ENCODE results near the gene CAMTA1.

CAMTA1 gene

GRCh38 chr1:7437608-7438395 is 652.5 kb downstream of the CAMTA1 start:
- Mint-ChIP-seq H3K36me3 (ENCODE audit: low read depth) (no peaks in the 10 kb centered on the region), H3K27me3 (no peaks in the 10 kb centered on the region), H3K27ac (no peak overlapping the region), H3K9me3 (no peaks in the 10 kb centered on the region), H3K4me3 (no peak overlapping the region), H3K4me1 (ENCODE audit: low read depth) (no peaks in the 10 kb centered on the region)
- DNase-seq = no peak

- no peaks in the 10 kb centered on the region for H3K36me3 Mint-ChIP-seq (ENCODE audit: low read depth)
- no peaks in the 10 kb centered on the region for H3K4me1 Mint-ChIP-seq (ENCODE audit: low read depth)
- no peak for DNase-seq
- H3K27me3 Mint-ChIP-seq = no peaks in the 10 kb centered on the region
- no peak overlapping the region for H3K4me3 Mint-ChIP-seq
- no peak overlapping the region for H3K27ac Mint-ChIP-seq
- H3K9me3 Mint-ChIP-seq = no peaks in the 10 kb centered on the region
Measured at GRCh38 chr1:7438396-7438785, 653.1 kb downstream of the CAMTA1 start.

GRCh38 chr1:7438921-7439655 is 653.8 kb downstream of the CAMTA1 start:
- no peak for DNase-seq
- H3K4me1 Mint-ChIP-seq (ENCODE audit: low read depth) = no peaks in the 10 kb centered on the region
- H3K36me3 Mint-ChIP-seq (ENCODE audit: low read depth) = no peaks in the 10 kb centered on the region
- H3K9me3 Mint-ChIP-seq = no peaks in the 10 kb centered on the region
- H3K4me3 Mint-ChIP-seq = no peak overlapping the region
- no peaks in the 10 kb centered on the region for H3K27me3 Mint-ChIP-seq
- no peak overlapping the region for H3K27ac Mint-ChIP-seq

- DNase-seq = no peak
- H3K36me3 Mint-ChIP-seq (ENCODE audit: low read depth) = no peaks in the 10 kb centered on the region
- no peaks in the 10 kb centered on the region for H3K4me1 Mint-ChIP-seq (ENCODE audit: low read depth)
- no peak overlapping the region for H3K27ac Mint-ChIP-seq
- H3K4me3 Mint-ChIP-seq = no peak overlapping the region
- no peaks in the 10 kb centered on the region for H3K9me3 Mint-ChIP-seq
- H3K27me3 Mint-ChIP-seq = no peaks in the 10 kb centered on the region
Measured at GRCh38 chr1:7440154-7440553, 654.9 kb downstream of the CAMTA1 start.

- H3K27ac Mint-ChIP-seq = no peak overlapping the region
- no peaks in the 10 kb centered on the region for H3K4me1 Mint-ChIP-seq (ENCODE audit: low read depth)
- H3K27me3 Mint-ChIP-seq = no peaks in the 10 kb centered on the region
- no peaks in the 10 kb centered on the region for H3K36me3 Mint-ChIP-seq (ENCODE audit: low read depth)
- H3K9me3 Mint-ChIP-seq = no peaks in the 10 kb centered on the region
- H3K4me3 Mint-ChIP-seq = no peak overlapping the region
- DNase-seq = no peak
Measured at GRCh38 chr1:7441143-7441841, 656.0 kb downstream of the CAMTA1 start.

- no peaks in the 10 kb centered on the region for H3K36me3 Mint-ChIP-seq (ENCODE audit: low read depth)
- H3K27me3 Mint-ChIP-seq = no peaks in the 10 kb centered on the region
- H3K4me3 Mint-ChIP-seq = no peak overlapping the region
- DNase-seq = no peak
- no peaks in the 10 kb centered on the region for H3K4me1 Mint-ChIP-seq (ENCODE audit: low read depth)
- no peak overlapping the region for H3K27ac Mint-ChIP-seq
- H3K9me3 Mint-ChIP-seq = no peaks in the 10 kb centered on the region
Measured at GRCh38 chr1:7442036-7442435, 656.8 kb downstream of the CAMTA1 start.

GRCh38 chr1:7442918-7443317 is 657.7 kb downstream of the CAMTA1 start:
- Mint-ChIP-seq H3K4me1 (ENCODE audit: low read depth) (no peaks in the 10 kb centered on the region), H3K9me3 (no peaks in the 10 kb centered on the region), H3K36me3 (ENCODE audit: low read depth) (no peaks in the 10 kb centered on the region), H3K27ac (no peak overlapping the region), H3K4me3 (no peak overlapping the region), H3K27me3 (no peaks in the 10 kb centered on the region)
- DNase-seq = no peak

GRCh38 chr1:7444363-7444762 is 659.1 kb downstream of the CAMTA1 start:
- no peaks in the 10 kb centered on the region for H3K36me3 Mint-ChIP-seq (ENCODE audit: low read depth)
- no peaks in the 10 kb centered on the region for H3K4me1 Mint-ChIP-seq (ENCODE audit: low read depth)
- no peak overlapping the region for H3K27ac Mint-ChIP-seq
- DNase-seq = no peak
- H3K9me3 Mint-ChIP-seq = no peaks in the 10 kb centered on the region
- H3K4me3 Mint-ChIP-seq = no peak overlapping the region
- no peaks in the 10 kb centered on the region for H3K27me3 Mint-ChIP-seq

DNA sequence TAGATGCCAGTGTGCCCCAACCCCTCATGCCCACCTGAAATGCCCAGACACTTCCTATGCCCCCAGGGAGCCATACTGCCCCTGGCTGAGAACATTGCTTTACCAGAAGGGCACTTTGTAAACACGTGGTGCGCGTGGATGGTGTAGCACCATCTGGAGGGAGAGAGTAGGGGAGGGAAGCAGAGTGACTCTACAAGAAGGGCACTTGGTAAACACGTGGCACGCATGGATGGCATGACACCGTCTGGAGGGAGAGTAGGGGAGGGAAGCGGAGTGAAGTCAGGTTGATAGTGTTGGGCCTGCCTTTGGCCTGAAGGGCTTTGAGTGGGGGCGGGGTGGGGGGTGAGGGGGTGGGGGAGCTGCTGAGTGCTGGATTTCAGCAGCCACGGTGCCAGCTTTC is 661.8 kb downstream of the CAMTA1 start:
- H3K27ac Mint-ChIP-seq = no peak overlapping the region
- H3K36me3 Mint-ChIP-seq (ENCODE audit: low read depth) = no peaks in the 10 kb centered on the region
- no peak for DNase-seq
- no peaks in the 10 kb centered on the region for H3K27me3 Mint-ChIP-seq
- H3K9me3 Mint-ChIP-seq = no peaks in the 10 kb centered on the region
- H3K4me3 Mint-ChIP-seq = no peak overlapping the region
- no peaks in the 10 kb centered on the region for H3K4me1 Mint-ChIP-seq (ENCODE audit: low read depth)

GRCh38 chr1:7447736-7448135 is 662.5 kb downstream of the CAMTA1 start:
- Mint-ChIP-seq H3K27ac (no peak overlapping the region), H3K4me1 (ENCODE audit: low read depth) (no peaks in the 10 kb centered on the region), H3K27me3 (no peaks in the 10 kb centered on the region)

DNA sequence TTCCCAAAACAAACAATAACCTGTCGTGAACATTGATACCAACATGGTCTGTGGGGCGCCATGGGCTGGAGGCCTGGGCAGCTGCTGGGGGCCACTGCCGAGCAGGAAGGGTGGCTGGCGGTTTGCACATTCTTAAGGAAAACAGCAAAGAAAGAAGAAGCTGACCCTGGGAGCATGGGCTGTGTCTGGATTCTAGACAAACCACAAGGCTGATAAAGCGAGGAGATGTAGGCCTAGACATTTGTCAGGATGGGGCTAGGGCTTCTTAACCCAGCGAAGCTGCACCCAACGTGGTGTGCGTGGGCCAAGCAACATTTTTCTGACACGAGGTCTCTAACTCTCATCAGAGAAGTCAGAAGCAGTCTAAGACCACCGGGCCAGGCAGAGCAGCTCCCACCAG is 663.7 kb downstream of the CAMTA1 start:
- no peak overlapping the region for H3K27ac Mint-ChIP-seq
- no peak overlapping the region for H3K4me3 Mint-ChIP-seq
- no peaks in the 10 kb centered on the region for H3K27me3 Mint-ChIP-seq
- no peaks in the 10 kb centered on the region for H3K9me3 Mint-ChIP-seq
- DNase-seq = no peak
- no peaks in the 10 kb centered on the region for H3K36me3 Mint-ChIP-seq (ENCODE audit: low read depth)
- H3K4me1 Mint-ChIP-seq (ENCODE audit: low read depth) = no peaks in the 10 kb centered on the region

More at GRCh38 chr1:7447736-7448135, 662.5 kb downstream of the CAMTA1 start:
- Mint-ChIP-seq H3K9me3 (no peaks in the 10 kb centered on the region), H3K4me3 (no peak overlapping the region), H3K36me3 (ENCODE audit: low read depth) (no peaks in the 10 kb centered on the region)
- no peak for DNase-seq

GRCh38 chr1:7449750-7450149 is 664.5 kb downstream of the CAMTA1 start:
- no peak for DNase-seq
- Mint-ChIP-seq H3K9me3 (no peaks in the 10 kb centered on the region), H3K27ac (no peak overlapping the region), H3K36me3 (ENCODE audit: low read depth) (no peaks in the 10 kb centered on the region), H3K4me1 (ENCODE audit: low read depth) (no peaks in the 10 kb centered on the region), H3K27me3 (no peaks in the 10 kb centered on the region), H3K4me3 (no peak overlapping the region)

DNA sequence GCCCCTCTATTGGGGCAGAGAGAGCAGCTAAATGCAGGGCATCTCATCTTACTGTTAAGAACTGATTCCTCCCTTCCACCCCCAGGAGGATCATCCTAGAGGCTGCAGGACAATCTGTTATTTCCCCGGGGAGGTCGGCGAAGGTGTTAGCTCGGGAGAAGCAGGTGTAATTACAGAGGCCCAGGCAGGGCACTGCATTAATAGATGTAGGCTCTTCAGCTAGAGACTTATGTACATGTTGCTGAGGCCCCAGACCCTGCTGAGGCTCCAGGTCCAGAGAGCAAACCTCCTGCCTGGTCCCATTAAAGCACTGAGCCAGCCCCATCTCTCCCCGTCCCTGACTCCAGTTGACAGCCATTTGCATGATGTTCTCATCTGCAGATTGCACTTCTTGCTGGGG is 665.6 kb downstream of the CAMTA1 start:
- H3K27me3 Mint-ChIP-seq = no peaks in the 10 kb centered on the region
- H3K36me3 Mint-ChIP-seq (ENCODE audit: low read depth) = no peaks in the 10 kb centered on the region
- H3K27ac Mint-ChIP-seq = no peak overlapping the region
- no peak overlapping the region for H3K4me3 Mint-ChIP-seq
- no peaks in the 10 kb centered on the region for H3K9me3 Mint-ChIP-seq
- DNase-seq = no peak
- no peaks in the 10 kb centered on the region for H3K4me1 Mint-ChIP-seq (ENCODE audit: low read depth)

DNA sequence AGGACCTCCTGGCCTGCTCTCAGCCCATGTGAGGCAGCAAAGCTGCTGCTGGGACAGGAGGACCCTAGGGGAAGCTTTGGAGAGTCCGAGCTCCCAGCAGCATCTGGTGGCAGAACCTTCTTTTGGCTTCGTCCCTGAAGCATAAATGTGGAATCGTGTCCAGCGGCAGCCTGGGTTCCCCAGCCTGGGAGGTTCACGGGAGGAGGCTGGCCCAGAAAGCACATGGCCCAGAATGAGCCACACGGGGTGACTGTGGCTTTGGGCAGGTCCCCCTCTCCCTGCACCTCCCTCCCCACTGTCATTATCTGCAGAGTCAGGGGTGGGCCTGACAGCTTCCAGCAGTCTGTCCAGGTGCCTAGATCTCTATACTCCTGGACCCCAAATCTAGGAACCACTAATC is 667.8 kb downstream of the CAMTA1 start:
- Mint-ChIP-seq H3K4me3 (no peak overlapping the region), H3K27ac (no peak overlapping the region), H3K4me1 (ENCODE audit: low read depth) (no peaks in the 10 kb centered on the region), H3K27me3 (no peaks in the 10 kb centered on the region), H3K9me3 (no peaks in the 10 kb centered on the region), H3K36me3 (ENCODE audit: low read depth) (no peaks in the 10 kb centered on the region)
- no peak for DNase-seq
